GM10847 (cell line): Measurements from ENCODE around the gene POLR2C.

Experiments
- POLR2A ChIP-seq: IDR thresholded peaks from 2 replicates; pipeline ENCODE4 v1.6.1; 2011; ENCODE audit not compliant: insufficient read length; ENCODE audit errors: extremely low read depth

The POLR2C gene

DNA sequence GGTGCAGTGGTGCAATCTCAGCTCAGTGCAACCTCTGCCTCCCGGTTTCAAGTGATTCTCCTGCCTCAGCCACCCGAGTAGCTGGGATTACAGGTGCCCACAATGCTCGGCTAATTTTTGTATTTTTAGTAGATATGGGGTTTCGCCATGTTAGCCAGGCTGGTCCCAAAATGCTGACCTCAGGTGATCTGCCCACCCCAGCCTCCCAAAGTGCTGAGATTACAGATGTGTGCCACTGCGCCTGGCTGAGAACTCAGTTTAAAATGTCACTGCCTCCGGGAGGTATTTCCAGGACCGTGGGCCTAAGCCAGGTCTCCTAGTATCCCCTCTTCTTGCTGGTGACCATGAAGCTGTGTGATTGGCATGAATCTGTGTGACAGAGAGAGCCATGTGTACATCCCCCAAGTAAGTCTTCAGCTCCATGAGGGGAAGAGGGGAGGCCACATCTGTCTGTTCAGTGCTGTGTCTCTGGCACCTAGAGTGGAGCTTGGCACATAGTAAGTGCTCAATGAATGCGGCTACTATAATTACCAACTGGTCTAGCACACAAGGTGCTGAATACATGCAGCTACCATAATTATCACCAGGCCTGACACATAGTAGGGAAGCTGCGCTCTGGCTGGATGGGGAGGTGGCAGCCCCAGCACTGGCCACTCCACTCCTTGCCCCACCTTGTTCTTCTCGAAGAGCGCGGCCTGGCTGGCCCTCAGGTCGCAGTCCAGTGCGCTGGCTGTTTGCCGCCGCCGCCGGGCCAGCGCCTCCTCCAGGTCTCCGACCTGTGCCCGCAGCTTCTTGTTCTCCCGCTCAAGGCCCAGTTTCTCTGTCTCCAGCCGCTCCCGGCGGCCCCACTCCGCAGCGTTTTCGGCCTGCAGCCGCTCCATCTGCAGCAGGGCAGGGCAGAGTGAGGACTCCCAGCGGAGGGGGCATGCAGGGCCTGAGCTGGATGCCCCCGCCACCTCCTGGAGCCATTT lies 55.2 kb downstream of the POLR2C start:
- no peak for TF ChIP-seq POLR2A

DNA sequence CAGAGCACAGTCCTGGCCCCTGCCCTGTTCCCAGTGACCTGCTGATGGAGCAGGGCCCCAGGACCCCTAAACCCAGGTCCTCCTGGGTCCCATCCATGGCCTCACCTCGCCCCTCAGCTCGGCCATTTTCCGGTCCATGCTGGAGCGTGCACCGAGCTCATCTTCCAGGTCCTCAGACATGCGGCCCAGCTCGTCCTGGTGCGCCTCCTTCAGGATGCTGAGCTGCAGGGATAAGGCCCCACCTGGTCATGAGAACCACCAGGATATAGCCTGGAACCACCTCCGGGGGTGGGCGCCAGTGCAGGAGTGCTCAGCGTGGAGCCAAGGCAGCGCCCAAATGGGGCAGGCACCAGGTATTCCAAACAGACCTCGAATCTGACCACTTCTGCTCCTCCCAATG lies 56.0 kb downstream of the POLR2C start:
- no peak for TF ChIP-seq POLR2A

- no peak for TF ChIP-seq POLR2A
These were observed 56.4 kb downstream of the POLR2C start for GRCh38 chr16:57518922-57519321.

DNA sequence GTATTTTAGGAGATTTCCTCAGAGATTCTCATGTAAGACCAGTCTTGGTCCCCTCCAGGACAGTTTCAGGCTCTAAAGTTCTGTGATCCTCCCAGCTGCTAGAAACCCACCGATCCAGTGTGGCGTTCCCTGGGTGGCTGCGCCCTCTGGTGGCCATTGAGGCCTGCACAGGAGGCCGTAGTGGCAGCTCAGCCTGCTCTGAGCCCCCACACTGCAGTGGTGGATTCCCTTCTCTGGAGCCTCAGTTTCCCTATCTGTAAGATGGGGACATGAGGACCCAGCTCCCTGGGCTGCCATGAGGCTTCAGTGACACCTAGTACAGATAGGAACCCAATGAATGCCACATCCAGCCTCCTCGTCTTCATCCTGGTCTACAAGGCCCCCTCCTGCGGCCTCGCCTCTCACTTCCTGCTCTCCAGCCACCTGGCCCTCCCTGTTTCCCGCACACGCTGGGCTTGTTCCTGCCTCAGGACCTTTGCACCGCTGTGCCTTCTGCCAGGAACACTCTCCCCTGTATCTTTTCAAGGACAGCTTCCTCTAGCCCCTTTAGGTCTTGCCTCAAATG lies 57.4 kb downstream of the POLR2C start:
- TF ChIP-seq POLR2A: no peak
